ENCODE results near the gene HEATR3. TPM values are rescaled to one million over a fixed set of nuclear protein-coding genes. Genes with fewer than 3 reads are reported as not detected.
"Not testable (repeated sequence)": the region's sequence is repeated elsewhere in the genome, so short reads cannot be mapped to it uniquely, and the experiment has no call there.

HEATR3 gene
- total and polyA plus RNA-seq, 2 donors = 20.0 to 26.9 TPM

DNA sequence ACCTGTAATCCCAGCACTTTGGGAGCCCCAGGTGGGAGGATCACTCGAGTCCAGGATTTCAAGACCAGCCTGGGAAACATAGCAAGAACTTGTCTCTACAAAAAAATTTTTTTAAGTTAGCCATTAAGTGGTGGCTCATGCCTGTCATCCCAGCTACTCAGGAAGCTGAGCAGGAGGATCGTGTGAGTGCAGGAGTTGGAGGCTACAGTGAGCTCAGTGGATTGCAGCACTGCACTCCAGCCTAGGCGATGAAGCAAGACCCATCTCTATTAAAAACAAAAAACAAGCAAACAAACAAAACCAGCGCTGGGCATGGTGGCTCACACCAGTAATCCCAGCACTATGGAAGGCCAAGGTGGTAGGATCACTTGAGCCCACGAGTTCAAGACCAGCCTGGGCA is 38.0 kb downstream of the HEATR3 start:
- no peaks in the 10 kb centered on the region for H3K9me3 ChIP-seq (ENCODE audit: control insufficient read depth in 2 of 2, insufficient read depth in 1 of 2, low read length in 1 of 2)
- no peak overlapping the region for H3K4me3 ChIP-seq (ENCODE audit: low read length in 2 of 2)
- WGBS = 87% methylated on average over 5 of the region's 5 CpGs
- H3K27ac ChIP-seq (ENCODE audit: low read depth in 1 of 2, low read length in 1 of 2) = no peak overlapping the region
- no peaks in the 10 kb centered on the region for H3K27me3 ChIP-seq (ENCODE audit: control insufficient read depth in 2 of 2, insufficient read depth in 1 of 2, low read length in 1 of 2)
- peaks cover 29 to 36% of the 10 kb centered on the region in 2 donors for H3K36me3 ChIP-seq (ENCODE audit: control insufficient read depth in 2 of 2, insufficient read depth in 2 of 2, low read length in 1 of 2)
- no peaks in the 10 kb centered on the region for H3K4me1 ChIP-seq (ENCODE audit: control insufficient read depth in 2 of 2, insufficient read depth in 2 of 2, low read length in 2 of 2)
- DNase-seq (ENCODE audit: low read depth in 6 of 9, low spot score in 9 of 9) = no peak

GRCh38 chr16:50114357-50115129 is 48.8 kb downstream of the HEATR3 start:
- Histone ChIP-seq H3K27me3 (ENCODE audit: control insufficient read depth in 2 of 2, insufficient read depth in 1 of 2, low read length in 1 of 2) (no peaks in the 10 kb centered on the region), H3K36me3 (ENCODE audit: control insufficient read depth in 2 of 2, insufficient read depth in 2 of 2, low read length in 1 of 2) (no peaks in the 10 kb centered on the region), H3K4me3 (ENCODE audit: low read length in 2 of 2) (no peak overlapping the region), H3K4me1 (ENCODE audit: control insufficient read depth in 2 of 2, insufficient read depth in 2 of 2, low read length in 2 of 2) (no peaks in the 10 kb centered on the region), H3K9me3 (ENCODE audit: control insufficient read depth in 2 of 2, insufficient read depth in 1 of 2, low read length in 1 of 2) (no peaks in the 10 kb centered on the region), H3K27ac (ENCODE audit: low read depth in 1 of 2, low read length in 1 of 2) (no peak overlapping the region)
- DNase-seq (ENCODE audit: low read depth in 6 of 9, low spot score in 9 of 9) = no peak
- WGBS = 83% methylated on average over 8 of the region's 8 CpGs

DNA sequence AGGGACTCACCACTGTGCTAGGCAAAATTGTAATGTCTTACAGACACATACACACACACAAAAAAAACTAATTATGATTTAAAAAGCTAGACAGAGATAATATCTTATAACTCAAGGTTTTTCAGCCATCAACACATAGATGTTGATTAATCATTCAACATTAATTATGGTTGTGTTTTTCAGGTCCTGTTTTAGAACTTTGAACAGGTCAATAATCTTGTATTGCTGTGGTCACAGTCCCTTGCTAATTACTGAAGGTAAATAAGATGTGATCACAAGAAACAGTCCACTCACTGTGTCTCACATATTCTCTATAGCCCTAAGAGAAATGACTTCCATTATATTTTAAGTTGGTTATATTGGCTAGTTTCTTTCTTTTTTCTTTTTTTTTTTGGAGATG is 54.9 kb downstream of the HEATR3 start:
- Histone ChIP-seq H3K36me3 (ENCODE audit: control insufficient read depth in 2 of 2, insufficient read depth in 2 of 2, low read length in 1 of 2) (no peaks in the 10 kb centered on the region), H3K4me3 (ENCODE audit: low read length in 2 of 2) (no peak overlapping the region), H3K9me3 (ENCODE audit: control insufficient read depth in 2 of 2, insufficient read depth in 1 of 2, low read length in 1 of 2) (no peaks in the 10 kb centered on the region), H3K27me3 (ENCODE audit: control insufficient read depth in 2 of 2, insufficient read depth in 1 of 2, low read length in 1 of 2) (no peaks in the 10 kb centered on the region), H3K4me1 (ENCODE audit: control insufficient read depth in 2 of 2, insufficient read depth in 2 of 2, low read length in 2 of 2) (peaks cover 11% of the 10 kb centered on the region in 2 donors), H3K27ac (ENCODE audit: low read depth in 1 of 2, low read length in 1 of 2) (no peak overlapping the region)
- DNase-seq (ENCODE audit: low read depth in 6 of 9, low spot score in 9 of 9) = no peak

DNA sequence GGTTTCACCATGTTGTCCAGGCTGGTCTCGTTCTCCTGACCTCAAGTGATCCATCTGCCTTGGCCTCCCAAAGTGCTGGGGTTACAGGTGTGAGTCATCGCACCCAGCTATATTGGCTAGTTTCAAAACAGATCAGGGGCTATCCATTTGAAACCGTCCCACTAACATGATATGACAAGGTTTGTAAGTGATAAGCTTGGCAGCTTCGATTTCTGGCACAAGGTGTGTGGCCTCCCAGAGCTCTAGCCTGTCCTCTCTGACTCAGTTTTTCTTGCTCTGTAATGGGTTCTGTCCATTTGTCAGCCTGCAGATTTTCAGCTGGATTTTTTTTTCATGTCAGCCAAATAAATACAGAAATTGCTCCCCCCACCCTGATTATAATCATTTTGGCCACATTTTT is 55.5 kb downstream of the HEATR3 start:
- WGBS = 89% methylated on average over 4 of the region's 4 CpGs
- no peaks in the 10 kb centered on the region for H3K9me3 ChIP-seq (ENCODE audit: control insufficient read depth in 2 of 2, insufficient read depth in 1 of 2, low read length in 1 of 2)
- DNase-seq (ENCODE audit: low read depth in 6 of 9, low spot score in 9 of 9) = peak in 1 of 9 donors; percentile 8
- no peak overlapping the region for H3K4me3 ChIP-seq (ENCODE audit: low read length in 2 of 2)
- H3K27ac ChIP-seq (ENCODE audit: low read depth in 1 of 2, low read length in 1 of 2) = peak overlapping the region in 1 of 2 donors; percentile 42
- H3K36me3 ChIP-seq (ENCODE audit: control insufficient read depth in 2 of 2, insufficient read depth in 2 of 2, low read length in 1 of 2) = no peaks in the 10 kb centered on the region
- no peaks in the 10 kb centered on the region for H3K27me3 ChIP-seq (ENCODE audit: control insufficient read depth in 2 of 2, insufficient read depth in 1 of 2, low read length in 1 of 2)
- H3K4me1 ChIP-seq (ENCODE audit: control insufficient read depth in 2 of 2, insufficient read depth in 2 of 2, low read length in 2 of 2) = peaks cover 11% of the 10 kb centered on the region in 2 donors

DNA sequence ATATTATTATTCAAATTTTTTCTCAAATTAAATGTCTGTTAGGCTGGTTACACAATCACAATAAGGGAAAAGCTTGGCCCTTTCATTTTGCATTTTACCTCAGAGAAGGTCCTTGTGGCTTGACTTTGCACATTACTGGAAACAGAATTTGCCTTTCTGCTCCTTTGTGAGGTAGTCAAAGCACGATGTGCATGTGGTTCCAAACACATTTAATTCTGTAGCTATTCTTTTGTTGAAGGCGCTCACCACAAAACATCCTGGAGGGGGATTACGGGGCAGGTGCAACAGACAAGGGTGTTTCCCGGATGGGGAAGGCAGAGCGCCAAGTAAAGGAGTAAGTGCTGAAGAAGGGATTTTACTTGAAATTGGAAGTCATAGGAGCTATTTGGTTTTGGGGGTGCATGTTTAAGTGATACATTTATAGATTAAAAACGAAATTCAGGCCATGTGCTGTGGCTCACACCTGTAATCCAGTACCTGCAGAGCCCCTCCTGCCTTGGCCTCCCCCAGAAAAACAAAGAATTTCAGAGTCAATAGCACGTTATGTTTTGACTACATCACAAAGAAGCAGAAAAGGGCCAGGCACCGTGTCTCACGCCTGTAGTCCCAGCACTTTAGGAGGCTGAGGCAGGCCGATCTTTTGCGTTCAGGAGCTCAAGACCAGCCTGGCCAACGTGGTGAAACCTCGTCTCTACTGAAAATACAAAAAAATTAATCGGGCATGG is 56.1 kb downstream of the HEATR3 start:
- Histone ChIP-seq H3K4me1 (ENCODE audit: control insufficient read depth in 2 of 2, insufficient read depth in 2 of 2, low read length in 2 of 2) (peaks cover 11% of the 10 kb centered on the region in 2 donors), H3K9me3 (ENCODE audit: control insufficient read depth in 2 of 2, insufficient read depth in 1 of 2, low read length in 1 of 2) (no peaks in the 10 kb centered on the region), H3K27ac (ENCODE audit: low read depth in 1 of 2, low read length in 1 of 2) (peak overlapping the region in 1 of 2 donors; percentile 39), H3K36me3 (ENCODE audit: control insufficient read depth in 2 of 2, insufficient read depth in 2 of 2, low read length in 1 of 2) (no peaks in the 10 kb centered on the region), H3K4me3 (ENCODE audit: low read length in 2 of 2) (no peak overlapping the region), H3K27me3 (ENCODE audit: control insufficient read depth in 2 of 2, insufficient read depth in 1 of 2, low read length in 1 of 2) (no peaks in the 10 kb centered on the region)
- DNase-seq (ENCODE audit: low read depth in 6 of 9, low spot score in 9 of 9) = peak in 8 of 9 donors; percentile 6 to 76 (median 42)
- WGBS = 56% methylated on average over 14 of the region's 14 CpGs

DNA sequence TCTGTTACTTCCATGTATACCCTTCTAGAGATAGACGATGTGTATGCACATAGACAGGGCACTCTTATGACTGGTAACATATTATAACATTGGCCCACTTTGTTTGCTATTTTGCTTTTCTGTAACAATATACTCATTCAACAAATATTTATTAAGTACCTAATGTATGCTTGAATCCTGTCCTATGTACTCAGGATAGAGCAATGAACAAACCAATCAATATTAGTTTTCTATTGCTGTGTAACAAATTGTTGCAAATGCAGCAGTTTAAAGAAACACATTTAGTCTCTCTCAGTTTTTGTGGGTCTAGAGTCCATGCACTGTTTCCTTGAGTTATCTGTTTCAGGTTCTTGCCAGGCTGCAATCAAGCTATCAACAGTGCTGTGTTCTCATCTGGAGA is 57.6 kb downstream of the HEATR3 start:
- no peaks in the 10 kb centered on the region for H3K27me3 ChIP-seq (ENCODE audit: control insufficient read depth in 2 of 2, insufficient read depth in 1 of 2, low read length in 1 of 2)
- H3K36me3 ChIP-seq (ENCODE audit: control insufficient read depth in 2 of 2, insufficient read depth in 2 of 2, low read length in 1 of 2) = no peaks in the 10 kb centered on the region
- H3K27ac ChIP-seq (ENCODE audit: low read depth in 1 of 2, low read length in 1 of 2) = no peak overlapping the region
- peaks cover 11% of the 10 kb centered on the region in 2 donors for H3K4me1 ChIP-seq (ENCODE audit: control insufficient read depth in 2 of 2, insufficient read depth in 2 of 2, low read length in 2 of 2)
- no peaks in the 10 kb centered on the region for H3K9me3 ChIP-seq (ENCODE audit: control insufficient read depth in 2 of 2, insufficient read depth in 1 of 2, low read length in 1 of 2)
- H3K4me3 ChIP-seq (ENCODE audit: low read length in 2 of 2) = no peak overlapping the region
- no peak for DNase-seq (ENCODE audit: low read depth in 6 of 9, low spot score in 9 of 9)
- WGBS = 98% methylated on average over 1 of the region's 1 CpG

DNA sequence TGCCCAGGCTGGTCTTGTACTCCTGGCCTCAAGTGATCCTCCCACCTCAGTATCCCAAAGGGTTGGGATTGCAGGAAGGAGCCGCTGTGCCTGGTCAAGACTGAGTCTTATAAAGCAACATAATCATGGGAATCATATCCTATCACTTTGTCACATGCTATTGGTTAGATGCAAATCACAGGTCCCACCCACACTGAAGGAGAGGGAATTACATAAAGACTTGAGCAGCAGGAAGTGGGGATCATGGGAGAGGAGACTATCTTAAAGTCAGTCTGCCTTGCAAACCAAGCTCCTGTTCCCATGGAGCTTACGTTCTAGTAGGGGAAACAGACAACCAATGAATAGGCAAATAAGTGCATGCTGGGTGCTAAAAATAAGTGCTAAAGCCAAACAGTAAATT is 59.0 kb downstream of the HEATR3 start:
- Histone ChIP-seq H3K27ac (ENCODE audit: low read depth in 1 of 2, low read length in 1 of 2) (no peak overlapping the region), H3K4me3 (ENCODE audit: low read length in 2 of 2) (no peak overlapping the region), H3K36me3 (ENCODE audit: control insufficient read depth in 2 of 2, insufficient read depth in 2 of 2, low read length in 1 of 2) (no peaks in the 10 kb centered on the region), H3K4me1 (ENCODE audit: control insufficient read depth in 2 of 2, insufficient read depth in 2 of 2, low read length in 2 of 2) (peaks cover 11% of the 10 kb centered on the region in 2 donors), H3K27me3 (ENCODE audit: control insufficient read depth in 2 of 2, insufficient read depth in 1 of 2, low read length in 1 of 2) (no peaks in the 10 kb centered on the region), H3K9me3 (ENCODE audit: control insufficient read depth in 2 of 2, insufficient read depth in 1 of 2, low read length in 1 of 2) (no peaks in the 10 kb centered on the region)
- no peak for DNase-seq (ENCODE audit: low read depth in 6 of 9, low spot score in 9 of 9)
- 96% methylated on average over 2 of the region's 2 CpGs for WGBS

DNA sequence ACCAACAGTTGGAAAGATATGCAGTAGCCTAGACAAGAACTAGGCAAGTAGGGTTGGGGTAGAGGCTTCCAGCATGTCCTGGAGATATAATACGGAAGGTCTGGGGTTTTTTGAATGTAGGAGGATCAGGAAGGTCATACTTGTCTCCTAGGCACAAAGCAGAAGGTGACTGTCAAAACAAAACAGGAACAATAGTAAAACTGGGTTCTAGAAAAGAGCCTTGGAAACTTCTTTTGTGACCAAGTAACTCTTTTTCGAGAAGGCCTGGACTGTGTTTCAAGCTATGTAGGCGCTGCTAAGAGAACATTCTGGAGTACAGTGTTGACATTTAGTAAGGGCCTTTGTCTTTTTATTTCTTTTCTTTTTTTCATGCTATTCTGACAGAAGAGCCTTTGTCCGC is 60.4 kb downstream of the HEATR3 start:
- DNase-seq (ENCODE audit: low read depth in 6 of 9, low spot score in 9 of 9) = peak in 1 of 9 donors; percentile 12
- Histone ChIP-seq H3K27me3 (ENCODE audit: control insufficient read depth in 2 of 2, insufficient read depth in 1 of 2, low read length in 1 of 2) (no peaks in the 10 kb centered on the region), H3K27ac (ENCODE audit: low read depth in 1 of 2, low read length in 1 of 2) (no peak overlapping the region), H3K9me3 (ENCODE audit: control insufficient read depth in 2 of 2, insufficient read depth in 1 of 2, low read length in 1 of 2) (no peaks in the 10 kb centered on the region), H3K4me1 (ENCODE audit: control insufficient read depth in 2 of 2, insufficient read depth in 2 of 2, low read length in 2 of 2) (peaks cover 9 to 11% of the 10 kb centered on the region in 2 donors), H3K4me3 (ENCODE audit: low read length in 2 of 2) (no peak overlapping the region), H3K36me3 (ENCODE audit: control insufficient read depth in 2 of 2, insufficient read depth in 2 of 2, low read length in 1 of 2) (no peaks in the 10 kb centered on the region)
- WGBS = 96% methylated on average over 4 of the region's 4 CpGs

- WGBS = 97% methylated on average over 7 of the region's 7 CpGs
- H3K27ac ChIP-seq (ENCODE audit: low read depth in 1 of 2, low read length in 1 of 2); H3K27me3 ChIP-seq (ENCODE audit: control insufficient read depth in 2 of 2, insufficient read depth in 1 of 2, low read length in 1 of 2); H3K4me1 ChIP-seq (ENCODE audit: control insufficient read depth in 2 of 2, insufficient read depth in 2 of 2, low read length in 2 of 2); H3K36me3 ChIP-seq (ENCODE audit: control insufficient read depth in 2 of 2, insufficient read depth in 2 of 2, low read length in 1 of 2); DNase-seq (ENCODE audit: low read depth in 6 of 9, low spot score in 9 of 9); H3K9me3 ChIP-seq (ENCODE audit: control insufficient read depth in 2 of 2, insufficient read depth in 1 of 2, low read length in 1 of 2); H3K4me3 ChIP-seq (ENCODE audit: low read length in 2 of 2): not testable (repeated sequence)
Observed at GRCh38 chr16:50132571-50132970, 66.8 kb downstream of the HEATR3 start.
